Muscle layer of duodenum (tissue), 2 donors: ENCODE data around the gene C16orf78.

Experiments used
- H3K27ac ChIP-seq: one replicate; pipeline ENCODE4 v1.7.0; 2013; ENCODE audit warnings: mild to moderate bottlenecking, low read length
- H3K27me3 ChIP-seq: one replicate; pipeline ENCODE4 v1.7.0; 2013; ENCODE audit warnings: low read depth, mild to moderate bottlenecking, control low read depth, low read length
- H3K36me3 ChIP-seq, 2 donors: one replicate each; pipeline ENCODE4 v1.7.0; 2013; ENCODE audit warnings: low read length in 2 of 2, control low read depth in 1 of 2, mild to moderate bottlenecking in 1 of 2; ENCODE audit not compliant: insufficient read depth in 2 of 2, control insufficient read depth in 1 of 2
- H3K4me1 ChIP-seq, 2 donors: one replicate each; pipeline ENCODE4 v1.7.0; 2013; ENCODE audit warnings: low read length in 2 of 2, mild to moderate bottlenecking in 2 of 2, control low read depth in 1 of 2, moderate library complexity in 1 of 2; ENCODE audit not compliant: insufficient read depth in 2 of 2, control insufficient read depth in 1 of 2
- H3K4me3 ChIP-seq, 2 donors: one replicate each; pipeline ENCODE4 v1.7.0; 2013; ENCODE audit warnings: low read length in 2 of 2, low read depth in 1 of 2, mild to moderate bottlenecking in 1 of 2
- H3K9me3 ChIP-seq, 2 donors: one replicate each; pipeline ENCODE4 v1.7.0; 2013; ENCODE audit warnings: low read length in 2 of 2, control low read depth in 1 of 2, mild to moderate bottlenecking in 1 of 2; ENCODE audit not compliant: control insufficient read depth in 1 of 2
- donor health status: healthy.

C16orf78 gene

GRCh38 chr16:49365711-49366509 lies 7.7 kb upstream of the C16orf78 start:
- Histone ChIP-seq H3K27ac (no peak overlapping the region), H3K4me3 (no peak overlapping the region), H3K4me1 (no peaks in the 10 kb centered on the region), H3K36me3 (no peaks in the 10 kb centered on the region), H3K27me3 (no peaks in the 10 kb centered on the region), H3K9me3 (no peaks in the 10 kb centered on the region)

DNA sequence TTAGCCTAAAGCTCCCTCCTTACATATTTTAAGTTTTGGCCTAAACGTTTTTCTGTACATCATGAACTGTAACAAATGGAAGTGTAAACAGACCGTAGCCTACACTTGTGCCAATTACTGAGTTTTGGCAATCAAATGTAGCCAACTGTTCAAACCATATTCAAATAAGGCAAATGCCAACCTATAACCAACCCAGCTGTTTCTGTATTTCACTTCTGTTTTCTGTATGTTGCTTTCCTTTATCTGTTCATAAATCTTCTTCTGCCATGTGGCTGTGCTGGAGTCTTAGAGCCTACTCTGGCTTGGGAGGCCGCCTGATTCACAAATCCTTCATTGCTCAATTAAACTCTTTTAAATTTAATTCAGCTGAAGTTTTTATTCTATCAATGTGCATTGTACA lies 6.9 kb upstream of the C16orf78 start:
- no peaks in the 10 kb centered on the region for H3K27me3 ChIP-seq
- no peak overlapping the region for H3K4me3 ChIP-seq
- H3K27ac ChIP-seq: no peak overlapping the region
- H3K36me3 ChIP-seq: no peaks in the 10 kb centered on the region
- H3K4me1 ChIP-seq: no peaks in the 10 kb centered on the region
- no peaks in the 10 kb centered on the region for H3K9me3 ChIP-seq

DNA sequence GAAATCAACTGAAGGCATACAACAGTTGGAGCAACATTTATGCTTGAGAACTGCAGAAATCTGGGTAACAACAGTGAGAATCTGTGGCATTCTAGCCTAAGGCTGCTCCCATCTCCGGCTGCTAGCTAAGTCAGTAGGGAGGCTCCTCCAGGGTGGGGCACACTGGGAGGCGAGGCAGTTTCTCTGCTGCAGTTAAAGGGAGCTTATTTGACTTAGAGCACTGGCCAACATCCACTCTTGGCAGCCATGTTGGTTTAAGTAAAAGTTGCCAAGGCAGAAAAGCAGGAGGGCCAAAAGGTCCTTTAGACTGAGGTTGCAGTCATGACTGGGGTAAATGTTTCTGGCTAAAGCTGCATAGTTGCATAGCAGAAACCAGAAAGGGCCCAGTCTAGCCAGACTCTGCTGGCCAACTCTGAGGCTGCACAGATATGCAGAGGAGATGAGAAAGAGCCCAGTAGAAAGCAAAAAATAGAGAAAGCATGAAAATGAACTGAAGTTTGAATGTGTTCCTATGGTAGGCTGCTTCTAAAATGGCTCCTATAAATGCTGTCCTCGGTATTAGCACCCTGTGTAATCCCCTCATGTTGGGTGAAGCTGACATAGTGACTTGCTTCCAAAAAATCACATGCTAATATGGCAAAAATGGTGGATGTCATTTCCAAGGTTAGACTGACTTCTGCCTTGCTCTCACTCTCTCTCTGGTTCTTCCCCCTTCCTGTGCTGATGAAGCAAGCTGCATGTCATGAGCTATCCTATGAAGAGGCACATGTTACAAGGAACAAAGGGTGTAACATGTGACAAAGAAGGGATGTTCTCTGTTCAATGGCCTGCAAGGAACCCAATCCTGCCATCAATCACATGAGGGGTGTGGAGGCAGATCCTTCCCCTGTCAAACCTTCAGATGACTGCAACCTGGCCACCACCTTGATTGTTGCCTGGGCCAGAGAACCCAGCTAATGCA lies 3.7 kb upstream of the C16orf78 start:
- Histone ChIP-seq H3K4me3 (no peak overlapping the region), H3K4me1 (no peaks in the 10 kb centered on the region), H3K36me3 (no peaks in the 10 kb centered on the region), H3K9me3 (no peaks in the 10 kb centered on the region), H3K27me3 (no peaks in the 10 kb centered on the region), H3K27ac (no peak overlapping the region)

DNA sequence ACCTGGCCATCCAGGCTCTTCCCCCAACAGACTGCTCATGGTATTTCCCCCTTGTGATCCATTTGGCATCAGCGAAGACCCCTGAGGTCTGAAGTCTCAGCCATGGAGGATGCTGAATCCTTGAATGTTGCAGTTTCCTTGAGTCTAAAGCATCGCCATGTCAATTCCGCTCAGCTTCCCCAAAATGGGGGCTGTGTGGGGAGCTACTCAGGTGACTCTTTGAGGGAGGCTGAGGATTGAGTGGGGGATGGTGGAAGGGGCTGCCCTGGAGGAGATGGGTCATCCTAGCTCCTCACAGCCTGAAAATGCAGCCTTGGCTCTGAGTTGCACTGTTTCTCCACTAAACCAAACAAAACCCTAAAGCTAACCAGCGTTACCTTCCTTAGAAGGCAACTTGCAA lies 2.6 kb downstream of the C16orf78 start:
- Histone ChIP-seq H3K36me3 (no peaks in the 10 kb centered on the region), H3K9me3 (no peaks in the 10 kb centered on the region), H3K4me1 (no peaks in the 10 kb centered on the region), H3K4me3 (no peak overlapping the region), H3K27me3 (no peaks in the 10 kb centered on the region), H3K27ac (no peak overlapping the region)

DNA sequence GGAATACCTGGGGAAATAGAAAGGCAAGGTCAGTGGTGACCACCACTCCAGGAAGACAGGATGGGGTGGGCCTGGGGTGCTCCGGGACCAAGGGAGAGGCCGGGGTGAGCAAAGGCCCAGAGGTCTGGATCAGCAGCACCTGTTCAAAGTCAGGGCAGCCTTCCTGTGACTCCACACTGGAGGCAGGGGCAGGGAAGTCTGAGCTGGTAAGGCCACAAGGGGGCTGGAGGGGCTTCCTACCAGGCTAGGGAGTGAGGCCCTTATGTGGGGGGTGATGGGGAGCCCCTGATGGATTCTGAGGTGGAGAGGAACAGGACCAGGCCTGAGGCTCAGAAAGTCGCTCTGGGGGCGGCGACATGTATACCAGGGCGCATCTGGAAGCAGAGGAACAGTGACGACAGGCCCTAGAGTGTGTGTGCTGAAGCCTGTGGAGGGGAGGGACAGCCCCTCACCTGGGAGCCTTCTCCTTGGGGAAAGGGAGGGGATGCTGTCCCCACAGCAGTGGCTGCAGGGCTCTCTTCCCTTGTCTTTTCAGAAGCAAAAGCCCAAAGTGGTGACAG lies 3.7 kb downstream of the C16orf78 start:
- H3K27me3 ChIP-seq: no peaks in the 10 kb centered on the region
- H3K27ac ChIP-seq: no peak overlapping the region
- H3K4me3 ChIP-seq: no peak overlapping the region
- H3K9me3 ChIP-seq: no peaks in the 10 kb centered on the region
- no peaks in the 10 kb centered on the region for H3K36me3 ChIP-seq
- H3K4me1 ChIP-seq: no peaks in the 10 kb centered on the region

- H3K27ac ChIP-seq: no peak overlapping the region
- H3K4me1 ChIP-seq: no peaks in the 10 kb centered on the region
- peaks cover 0 to 2% of the 10 kb centered on the region in 2 donors for H3K9me3 ChIP-seq
- no peaks in the 10 kb centered on the region for H3K36me3 ChIP-seq
- no peaks in the 10 kb centered on the region for H3K27me3 ChIP-seq
- H3K4me3 ChIP-seq: no peak overlapping the region
These were observed 4.6 kb downstream of the C16orf78 start for GRCh38 chr16:49378238-49378637.

DNA sequence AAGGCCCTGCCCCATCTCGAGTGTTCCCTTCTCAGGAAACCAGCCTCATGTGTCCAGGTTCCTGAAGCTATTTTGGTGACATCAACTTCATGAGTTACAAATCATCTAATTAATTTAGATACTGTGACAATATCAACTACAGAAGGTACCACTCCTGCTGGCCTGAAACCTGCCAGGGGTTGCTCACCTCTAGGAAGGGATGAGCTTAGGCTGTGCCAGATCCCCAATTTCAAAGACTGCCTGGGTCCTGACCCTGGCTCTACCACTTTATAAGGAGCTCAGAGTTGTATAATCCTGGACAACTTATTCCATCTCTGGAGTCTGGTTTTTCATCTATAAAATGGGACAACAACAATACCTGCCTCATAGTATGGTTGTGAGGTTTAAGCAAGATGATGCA lies 5.2 kb downstream of the C16orf78 start:
- Histone ChIP-seq H3K4me1 (no peaks in the 10 kb centered on the region), H3K27ac (no peak overlapping the region), H3K4me3 (no peak overlapping the region), H3K36me3 (no peaks in the 10 kb centered on the region), H3K27me3 (no peaks in the 10 kb centered on the region), H3K9me3 (peaks cover 0 to 2% of the 10 kb centered on the region in 2 donors)

- no peak overlapping the region for H3K27ac ChIP-seq
- no peak overlapping the region for H3K4me3 ChIP-seq
- no peaks in the 10 kb centered on the region for H3K4me1 ChIP-seq
- H3K9me3 ChIP-seq: peaks cover 0 to 11% of the 10 kb centered on the region in 2 donors
- no peaks in the 10 kb centered on the region for H3K36me3 ChIP-seq
- H3K27me3 ChIP-seq: no peaks in the 10 kb centered on the region
These were observed 9.3 kb downstream of the C16orf78 start for GRCh38 chr16:49382916-49383315.

DNA sequence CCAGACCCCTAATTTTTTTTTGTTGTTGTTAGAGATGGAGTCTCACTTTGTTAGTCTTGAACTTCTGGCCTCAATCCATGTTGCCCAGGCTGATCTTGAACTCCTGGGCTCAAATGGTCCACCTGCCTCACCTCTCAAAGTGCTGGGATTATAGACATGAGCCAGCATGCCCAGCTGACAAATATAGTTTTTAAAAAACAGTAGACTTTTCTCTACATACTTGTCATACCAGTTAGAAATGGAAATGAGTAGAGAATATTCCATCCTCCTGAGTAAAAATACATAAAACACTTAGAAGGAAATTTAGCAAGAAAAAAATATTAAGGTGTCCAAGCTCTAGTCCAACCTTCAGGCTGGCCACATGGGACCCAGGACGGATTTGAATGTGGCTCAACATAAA lies 21.4 kb downstream of the C16orf78 start:
- Histone ChIP-seq H3K36me3 (no peaks in the 10 kb centered on the region), H3K4me1 (no peaks in the 10 kb centered on the region), H3K9me3 (no peaks in the 10 kb centered on the region), H3K27me3 (no peaks in the 10 kb centered on the region), H3K27ac (no peak overlapping the region), H3K4me3 (no peak overlapping the region)

- H3K4me3 ChIP-seq: no peak overlapping the region
- H3K36me3 ChIP-seq: no peaks in the 10 kb centered on the region
- H3K27me3 ChIP-seq: no peaks in the 10 kb centered on the region
- no peaks in the 10 kb centered on the region for H3K4me1 ChIP-seq
- H3K27ac ChIP-seq: no peak overlapping the region
- H3K9me3 ChIP-seq: no peaks in the 10 kb centered on the region
These were observed 22.7 kb downstream of the C16orf78 start for GRCh38 chr16:49396206-49396720.

GRCh38 chr16:49398761-49399160 lies 25.2 kb downstream of the C16orf78 start:
- Histone ChIP-seq H3K36me3 (no peaks in the 10 kb centered on the region), H3K4me1 (no peaks in the 10 kb centered on the region), H3K27me3 (no peaks in the 10 kb centered on the region), H3K4me3 (no peak overlapping the region), H3K27ac (no peak overlapping the region), H3K9me3 (peaks cover 4 to 5% of the 10 kb centered on the region in 2 donors)
